Endothelial cell of hepatic sinusoid (primary cell): ENCODE results near the gene TMEM185B.

Source experiments
- in situ Hi-C: cut with HindIII; loops from 2 replicates; pipeline ENCODE4 v1.10.0; 2017; ENCODE audit warnings: low sequenced_read_pairs

TMEM185B gene

GRCh38 chr2:120208381-120209353 is 14.5 kb downstream of the TMEM185B start:
- in situ Hi-C loops: no loop called here

GRCh38 chr2:120206022-120206581 is 17.1 kb downstream of the TMEM185B start:
- in situ Hi-C loops: no loop called here

- in situ Hi-C loops: loop anchor here (5.0 kb wide), 1 partner anchor 73 kb away; no protein-coding TSS in a partner anchor
Measured at GRCh38 chr2:120204945-120205670, 18.1 kb downstream of the TMEM185B start.

- in situ Hi-C loops: loop anchor here (5.0 kb wide), 1 partner anchor 72 kb away; no protein-coding TSS in a partner anchor
Measured at GRCh38 chr2:120204417-120204816, 18.8 kb downstream of the TMEM185B start.

- in situ Hi-C loops: loop anchor here (5.0 kb wide), 1 partner anchor 72 kb away; no protein-coding TSS in a partner anchor
Measured at GRCh38 chr2:120204022-120204405, 19.2 kb downstream of the TMEM185B start.

GRCh38 chr2:120203251-120204021 is 19.8 kb downstream of the TMEM185B start:
- in situ Hi-C loops: loop anchor here (5.0 kb wide), 1 partner anchor 71 kb away; no protein-coding TSS in a partner anchor

- in situ Hi-C loops: loop anchor here (5.0 kb wide), 1 partner anchor 68 kb away; no protein-coding TSS in a partner anchor
Measured at GRCh38 chr2:120199817-120200459, 23.3 kb downstream of the TMEM185B start.

GRCh38 chr2:120195553-120195952 is 27.6 kb downstream of the TMEM185B start:
- in situ Hi-C loops: no loop called here

- in situ Hi-C loops: no loop called here
Measured at GRCh38 chr2:120192280-120192679, 30.9 kb downstream of the TMEM185B start.

GRCh38 chr2:120189189-120189588 is 34.0 kb downstream of the TMEM185B start:
- in situ Hi-C loops: no loop called here

- in situ Hi-C loops: no loop called here
Measured at GRCh38 chr2:120182019-120182560, 41.1 kb downstream of the TMEM185B start.

GRCh38 chr2:120180066-120180465 is 43.1 kb downstream of the TMEM185B start:
- in situ Hi-C loops: no loop called here

- in situ Hi-C loops: no loop called here
Measured at GRCh38 chr2:120179396-120179795, 43.8 kb downstream of the TMEM185B start.

- in situ Hi-C loops: no loop called here
Measured at GRCh38 chr2:120177973-120178372, 45.2 kb downstream of the TMEM185B start.

- in situ Hi-C loops: no loop called here
Measured at GRCh38 chr2:120177001-120177621, 46.1 kb downstream of the TMEM185B start.

GRCh38 chr2:120176526-120176925 is 46.7 kb downstream of the TMEM185B start:
- in situ Hi-C loops: no loop called here

- in situ Hi-C loops: no loop called here
Measured at GRCh38 chr2:120174963-120175581, 48.1 kb downstream of the TMEM185B start.
